DMS79 (cell line): ENCODE data around the gene PTPN23.
"Not testable (repeated sequence)": the region's sequence is repeated elsewhere in the genome, so short reads cannot be mapped to it uniquely, and the experiment has no call there.

Experiments used
- DNase-seq: peaks from one replicate; lab custom pipeline; 2025; lab: John Stamatoyannopoulos, UW

Gene PTPN23

DNA sequence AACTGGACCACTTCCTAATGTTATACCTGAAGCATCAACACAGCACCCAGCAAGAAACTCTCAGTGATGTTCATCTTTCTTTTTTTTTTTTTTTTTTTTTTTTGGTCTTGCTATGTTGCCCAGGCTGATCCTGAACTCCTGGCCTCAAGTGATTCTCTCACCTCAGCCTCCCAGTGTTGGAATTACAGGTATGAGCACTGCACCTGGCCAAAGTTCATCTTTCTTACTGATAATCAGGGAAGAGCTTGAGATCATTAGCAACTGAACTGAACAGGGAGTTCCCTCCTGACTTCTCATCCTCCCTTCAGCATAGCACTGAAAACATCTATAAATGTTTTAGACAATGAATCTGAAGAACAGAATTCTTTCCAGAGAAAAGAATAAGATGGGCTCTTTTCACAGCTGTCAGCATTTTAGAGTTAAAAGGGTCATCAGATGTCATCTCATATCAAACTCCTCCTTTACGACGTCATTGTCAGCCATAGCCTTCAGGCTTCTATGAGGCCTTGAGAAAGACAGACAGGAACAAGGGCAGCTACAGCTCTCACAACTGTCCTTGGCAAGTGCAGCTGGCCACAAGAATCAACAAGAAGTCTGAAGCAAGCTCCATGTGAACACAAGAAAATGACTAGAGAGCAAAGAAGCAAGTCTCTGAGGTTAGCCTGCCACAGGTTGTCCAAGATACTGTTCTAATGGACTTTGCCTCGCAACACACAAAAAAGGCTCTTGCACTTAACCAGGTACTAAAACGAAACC lies 61.2 kb downstream of the PTPN23 start:
- no peak for DNase-seq

DNA sequence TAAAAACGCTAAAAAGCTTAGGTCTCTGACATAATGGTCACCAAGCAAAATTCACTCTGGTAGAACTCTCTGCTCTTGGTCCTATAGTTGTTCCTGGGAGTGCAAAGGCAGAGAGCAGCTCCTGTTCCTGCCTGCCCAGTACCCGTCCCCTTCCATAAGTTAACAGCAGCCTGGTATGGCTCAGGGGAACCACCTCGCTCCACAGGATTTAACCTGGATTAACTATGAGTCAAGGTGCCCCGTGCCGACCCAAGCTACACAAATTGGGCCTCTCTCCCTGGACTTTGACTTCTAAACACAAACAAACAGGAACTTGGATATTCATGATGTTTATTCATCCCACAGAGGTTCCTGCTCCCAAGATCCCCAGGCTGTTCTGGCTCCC lies 62.8 kb downstream of the PTPN23 start:
- no peak for DNase-seq

DNA sequence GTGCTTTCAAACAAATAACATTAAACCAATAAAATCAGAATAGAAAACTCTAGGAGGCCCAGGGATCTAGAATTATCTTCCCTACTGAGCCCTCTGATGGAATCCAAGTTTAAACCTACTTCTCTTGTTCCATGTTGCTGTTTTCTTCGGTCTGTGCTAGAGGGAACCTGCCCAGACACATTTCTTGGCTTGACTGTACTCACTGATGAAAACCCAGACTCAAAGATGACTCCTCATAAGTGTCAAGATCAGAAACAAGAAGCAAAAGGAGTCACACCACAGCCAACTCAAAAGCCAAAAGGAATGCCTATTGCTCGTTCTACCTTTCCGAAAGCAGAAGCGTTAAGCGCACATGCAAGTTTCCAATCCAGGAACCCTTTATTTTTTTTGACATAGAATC lies 63.3 kb downstream of the PTPN23 start:
- no peak for DNase-seq

DNA sequence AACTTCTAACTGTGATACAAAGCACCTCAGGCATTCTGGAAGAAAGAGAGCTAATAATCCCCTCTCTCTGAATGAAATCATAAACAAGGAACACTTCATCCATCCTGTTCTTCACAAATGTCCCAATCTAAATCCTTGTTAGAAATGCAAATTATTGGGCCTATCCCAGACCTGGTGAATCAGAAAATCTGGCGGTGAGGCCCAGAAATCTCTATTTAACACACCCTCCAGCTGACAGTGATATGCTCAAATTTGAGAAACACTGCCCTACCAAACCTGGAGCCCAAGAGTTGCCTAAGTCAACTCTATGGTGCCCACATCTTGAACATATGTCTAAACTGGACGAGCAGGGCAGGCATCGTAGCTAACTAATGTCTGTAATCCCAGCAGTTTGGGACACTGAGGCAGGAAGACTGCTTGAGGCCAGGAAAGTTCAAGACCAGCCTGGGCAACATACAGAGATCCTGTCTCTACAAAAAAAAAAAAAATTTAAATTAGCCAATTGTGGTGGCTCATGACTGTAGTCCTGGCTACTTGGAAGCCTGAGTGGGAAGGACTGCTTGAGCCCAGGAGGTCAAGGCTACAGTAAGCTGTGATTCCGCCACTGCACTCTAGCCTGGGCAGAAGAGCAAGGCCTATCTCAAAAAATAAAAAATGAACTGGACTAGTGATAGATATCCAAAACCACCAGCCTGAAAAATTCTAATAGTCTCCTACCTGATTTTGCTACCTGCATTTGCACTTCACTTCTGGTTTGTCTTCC lies 71.8 kb downstream of the PTPN23 start:
- DNase-seq, result no peak

DNA sequence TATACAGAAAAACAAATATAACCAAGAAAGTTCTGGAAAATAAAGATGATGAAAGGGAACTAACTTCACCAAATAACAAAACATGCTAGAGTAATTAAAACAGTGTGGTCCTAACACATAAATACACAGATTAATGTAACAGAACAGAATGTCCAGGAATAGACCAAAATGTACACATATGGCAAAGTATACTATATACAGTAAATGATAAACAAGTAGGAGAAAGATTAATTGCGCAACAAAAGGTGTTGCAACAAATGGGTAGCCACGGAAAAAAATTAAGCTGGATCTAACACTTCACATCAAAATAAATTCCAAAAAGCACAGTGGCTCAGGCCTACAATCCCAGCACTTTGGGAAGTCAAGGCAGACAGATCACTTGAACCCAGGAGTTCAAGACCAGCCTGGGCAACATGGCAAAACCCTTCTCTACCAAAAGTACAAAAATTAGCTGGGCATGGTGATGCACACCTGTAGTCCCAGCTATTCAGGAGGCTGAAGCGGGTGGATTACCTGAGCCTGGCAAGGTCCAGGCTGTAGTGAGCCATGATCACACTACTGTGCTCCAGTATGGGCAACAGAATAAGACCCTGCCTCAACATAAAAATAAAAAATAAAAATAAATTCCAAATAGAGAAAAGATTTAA lies 75.1 kb downstream of the PTPN23 start:
- no peak for DNase-seq

DNA sequence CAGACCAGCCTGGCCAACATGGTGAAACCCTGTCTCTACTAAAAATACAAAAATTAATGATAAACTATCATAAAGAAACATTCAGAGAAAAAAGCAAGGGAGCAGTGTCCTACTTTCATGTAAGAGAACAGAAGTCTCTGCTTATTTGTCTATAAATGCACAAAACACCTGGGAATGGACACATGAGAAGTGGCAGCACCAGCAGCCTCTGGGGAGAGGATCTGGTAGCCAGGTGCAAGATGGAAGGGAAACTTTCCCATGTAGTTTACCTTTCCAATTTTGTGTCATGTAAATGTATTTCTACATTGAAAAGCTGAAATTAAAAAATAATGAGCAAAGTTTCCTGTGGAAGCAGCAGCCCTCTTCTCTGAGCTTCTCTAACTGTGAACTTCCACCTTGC lies 76.2 kb downstream of the PTPN23 start:
- DNase-seq, result no peak

DNA sequence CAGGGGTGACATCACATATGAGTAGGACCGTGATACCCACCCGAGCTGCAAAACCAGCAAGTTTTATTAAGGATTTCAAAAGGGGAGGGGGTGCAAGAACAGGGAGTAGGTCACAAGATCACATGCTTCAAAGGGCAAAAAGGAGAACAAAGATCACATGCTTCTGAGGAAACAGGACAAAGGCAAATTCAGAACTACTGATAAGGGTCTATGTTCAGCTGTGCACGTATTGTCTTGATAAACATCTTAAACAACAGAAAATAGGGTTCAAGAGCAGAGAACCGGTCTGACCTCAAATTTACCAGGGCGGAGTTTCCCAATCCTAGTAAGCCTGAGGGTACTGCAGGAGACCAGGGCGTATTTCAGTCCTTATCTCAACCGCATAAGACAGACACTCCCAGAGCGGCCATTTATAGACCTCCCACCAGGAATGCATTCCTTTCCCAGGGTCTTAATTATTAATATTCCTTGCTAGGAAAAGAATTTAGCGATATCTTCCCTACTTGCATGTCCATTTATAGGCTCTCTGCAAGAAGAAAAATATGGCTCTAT lies 78.8 kb downstream of the PTPN23 start:
- not testable (repeated sequence) for DNase-seq
